Measurements from ENCODE around the gene TRPV4. TPM values are rescaled to one million over a fixed set of nuclear protein-coding genes. Genes with fewer than 3 reads are reported as not detected.
A peak's percentile ranks its signal among the peaks of the same experiment; 100 is the strongest.

TRPV4 gene
- total RNA-seq, 1 donor from 2014 or later, result 0.46 TPM

- DNase-seq (ENCODE audit: low spot score), result no peak
Observed at GRCh38 chr12:109815757-109816617, 17.2 kb downstream of the TRPV4 start.

GRCh38 chr12:109815225-109815624 lies 18.0 kb downstream of the TRPV4 start:
- no peak for DNase-seq (ENCODE audit: low spot score)
- intact Hi-C loops (cut with DNase I), result no loop called here

More at GRCh38 chr12:109815757-109816617, 17.2 kb downstream of the TRPV4 start:
- intact Hi-C loops (cut with DNase I), result no loop called here

- no peak for DNase-seq (ENCODE audit: low spot score)
- intact Hi-C loops (cut with DNase I), result no loop called here
Observed at GRCh38 chr12:109814600-109815150, 18.5 kb downstream of the TRPV4 start.

GRCh38 chr12:109813810-109814416 lies 19.3 kb downstream of the TRPV4 start:
- intact Hi-C loops (cut with DNase I), result no loop called here
- DNase-seq (ENCODE audit: low spot score), result no peak

GRCh38 chr12:109811624-109811995 lies 21.6 kb downstream of the TRPV4 start:
- no peak for DNase-seq (ENCODE audit: low spot score)
- intact Hi-C loops (cut with DNase I), result no loop called here

- intact Hi-C loops (cut with DNase I), result no loop called here
Observed at GRCh38 chr12:109810954-109811623, 22.1 kb downstream of the TRPV4 start.

GRCh38 chr12:109808876-109809646 lies 24.1 kb downstream of the TRPV4 start:
- intact Hi-C loops (cut with DNase I), result no loop called here
- DNase-seq (ENCODE audit: low spot score), result no peak

More at GRCh38 chr12:109810954-109811623, 22.1 kb downstream of the TRPV4 start:
- DNase-seq (ENCODE audit: low spot score), result no peak

GRCh38 chr12:109807954-109808643 lies 25.1 kb downstream of the TRPV4 start:
- no peak for DNase-seq (ENCODE audit: low spot score)
- intact Hi-C loops (cut with DNase I), result no loop called here

- DNase-seq (ENCODE audit: low spot score), result peak; percentile 88
- intact Hi-C loops (cut with DNase I), result loop anchor here (2.0 kb wide), 2 partner anchors 40 to 76 kb away; partner anchors contain the start of gene GLTP
Observed at GRCh38 chr12:109804820-109805761, 28.1 kb downstream of the TRPV4 start.

GRCh38 chr12:109803678-109804077 lies 29.5 kb downstream of the TRPV4 start:
- no peak for DNase-seq (ENCODE audit: low spot score)
- intact Hi-C loops (cut with DNase I), result loop anchor here (2.0 kb wide), 2 partner anchors 41 to 77 kb away; partner anchors contain the start of gene GLTP

GRCh38 chr12:109802828-109803227 lies 30.4 kb downstream of the TRPV4 start:
- intact Hi-C loops (cut with DNase I), result no loop called here
- no peak for DNase-seq (ENCODE audit: low spot score)

- intact Hi-C loops (cut with DNase I), result no loop called here
- no peak for DNase-seq (ENCODE audit: low spot score)
Observed at GRCh38 chr12:109800536-109800935, 32.7 kb downstream of the TRPV4 start.

- intact Hi-C loops (cut with DNase I), result no loop called here
- DNase-seq (ENCODE audit: low spot score), result no peak
Observed at GRCh38 chr12:109798691-109799090, 34.5 kb downstream of the TRPV4 start.

- no peak for DNase-seq (ENCODE audit: low spot score)
- intact Hi-C loops (cut with DNase I), result no loop called here
Observed at GRCh38 chr12:109797905-109798669, 35.1 kb downstream of the TRPV4 start.

- intact Hi-C loops (cut with DNase I), result no loop called here
- no peak for DNase-seq (ENCODE audit: low spot score)
Observed at GRCh38 chr12:109796057-109796456, 37.1 kb downstream of the TRPV4 start.

GRCh38 chr12:109795023-109795422 lies 38.2 kb downstream of the TRPV4 start:
- no peak for DNase-seq (ENCODE audit: low spot score)
- intact Hi-C loops (cut with DNase I), result no loop called here

All from cardiac septum (tissue), 1 donor.